SK-N-SH treated with all-trans-retinoic acid at 6 μM for 48 hours (cell line): ENCODE results near the gene PRSS3.

Experiments used
- BACH2 ChIP-seq: fragments of 250-450 bp; sonication (Bioruptor Pico); IDR thresholded peaks from 2 replicates; pipeline ENCODE4 v1.9.0; 2021; ENCODE audit warnings: mild to moderate bottlenecking, borderline replicate concordance
- CSDC2 ChIP-seq: fragments of 250-450 bp; sonication (Bioruptor Pico); IDR thresholded peaks from 2 replicates; pipeline ENCODE4 v1.5.0; 2020; ENCODE audit warnings: mild to moderate bottlenecking, moderate library complexity
- ESRRG ChIP-seq: fragments of 250-450 bp; sonication (Bioruptor Pico); IDR thresholded peaks from 2 replicates; pipeline ENCODE4 v1.6.1; 2021; ENCODE audit warnings: mild to moderate bottlenecking
- GLIS3 ChIP-seq: fragments of 250-450 bp; sonication (Bioruptor Pico); IDR thresholded peaks from 2 replicates; pipeline ENCODE4 v1.5.0; 2020; ENCODE audit warnings: mild to moderate bottlenecking, moderate library complexity
- OSR1 ChIP-seq: fragments of 250-450 bp; sonication (Bioruptor Pico); IDR thresholded peaks from 2 replicates; pipeline ENCODE4 v1.8.0; 2022; ENCODE audit warnings: moderate library complexity, mild to moderate bottlenecking, inconsistent platforms
- RARB ChIP-seq: fragments of 250-450 bp; sonication (Bioruptor Pico); IDR thresholded peaks from 2 replicates; pipeline ENCODE4 v1.8.0; 2021; ENCODE audit warnings: mild to moderate bottlenecking, moderate library complexity
- ZNF565 ChIP-seq: fragments of 450-650 bp; formaldehyde crosslinking; conservative IDR thresholded peaks from 2 replicates; pipeline ENCODE4 v1.5.0; 2020; ENCODE audit warnings: low read depth, mild to moderate bottlenecking, moderate library complexity
- TF ChIP-seq, protein P1 (sequence below): fragments of 250-450 bp; sonication (Bioruptor Pico); IDR thresholded peaks from 2 replicates; pipeline ENCODE4 v1.8.0; 2020; ENCODE audit warnings: mild to moderate bottlenecking, moderate library complexity, borderline replicate concordance
- TF ChIP-seq, protein P2 (sequence below): fragments of 250-450 bp; sonication (Bioruptor Pico); IDR thresholded peaks from 2 replicates; pipeline ENCODE4 v1.5.0; 2020; ENCODE audit warnings: mild to moderate bottlenecking, moderate library complexity

DNA sequence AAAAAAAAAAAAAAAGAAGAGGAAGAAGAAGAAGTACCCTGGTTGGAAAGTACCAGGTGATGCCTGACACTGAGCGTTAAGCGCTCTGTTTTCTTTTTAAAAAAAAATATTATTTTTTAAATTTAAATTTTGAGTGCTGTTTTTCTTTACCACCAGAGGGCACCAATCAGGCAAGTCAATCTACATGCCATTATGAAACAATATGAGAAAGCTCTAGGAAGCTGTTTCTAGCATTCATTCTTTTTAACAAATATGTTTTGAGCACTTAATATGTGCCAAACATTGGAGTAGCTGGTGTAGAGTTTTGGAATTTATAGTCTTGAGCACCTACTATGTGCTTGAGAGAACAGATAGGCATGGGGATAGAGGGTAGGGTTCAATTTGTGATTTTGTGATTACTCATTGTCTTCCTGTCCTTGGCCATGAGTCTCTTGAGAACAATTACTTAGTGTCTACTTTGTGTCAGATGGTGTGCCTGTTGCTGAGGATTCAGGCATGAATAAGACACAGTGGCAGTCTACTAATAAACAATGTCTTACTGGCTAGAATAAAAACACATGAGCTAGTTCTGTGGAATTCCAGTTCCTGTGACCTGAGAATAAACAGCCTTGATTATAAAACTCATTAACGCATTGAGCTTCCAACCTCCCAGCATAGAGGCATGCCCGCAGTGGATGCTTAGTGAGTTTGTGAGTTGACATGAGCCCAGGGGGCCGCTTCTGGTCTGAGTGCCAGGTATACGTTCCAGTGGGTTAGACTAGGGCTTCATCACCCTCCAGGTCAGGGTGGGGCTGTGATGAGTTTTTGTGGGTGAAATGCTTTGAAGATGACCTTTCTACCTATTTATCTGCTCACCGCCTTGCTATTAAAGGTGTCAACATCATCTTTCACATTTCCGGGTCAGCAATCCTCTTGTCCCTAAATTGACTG is 18.6 kb downstream of the PRSS3 start:
- TF ChIP-seq, protein P1, sequence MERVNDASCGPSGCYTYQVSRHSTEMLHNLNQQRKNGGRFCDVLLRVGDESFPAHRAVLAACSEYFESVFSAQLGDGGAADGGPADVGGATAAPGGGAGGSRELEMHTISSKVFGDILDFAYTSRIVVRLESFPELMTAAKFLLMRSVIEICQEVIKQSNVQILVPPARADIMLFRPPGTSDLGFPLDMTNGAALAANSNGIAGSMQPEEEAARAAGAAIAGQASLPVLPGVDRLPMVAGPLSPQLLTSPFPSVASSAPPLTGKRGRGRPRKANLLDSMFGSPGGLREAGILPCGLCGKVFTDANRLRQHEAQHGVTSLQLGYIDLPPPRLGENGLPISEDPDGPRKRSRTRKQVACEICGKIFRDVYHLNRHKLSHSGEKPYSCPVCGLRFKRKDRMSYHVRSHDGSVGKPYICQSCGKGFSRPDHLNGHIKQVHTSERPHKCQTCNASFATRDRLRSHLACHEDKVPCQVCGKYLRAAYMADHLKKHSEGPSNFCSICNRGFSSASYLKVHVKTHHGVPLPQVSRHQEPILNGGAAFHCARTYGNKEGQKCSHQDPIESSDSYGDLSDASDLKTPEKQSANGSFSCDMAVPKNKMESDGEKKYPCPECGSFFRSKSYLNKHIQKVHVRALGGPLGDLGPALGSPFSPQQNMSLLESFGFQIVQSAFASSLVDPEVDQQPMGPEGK (CRISPR knock-in tag): no peak
- TF ChIP-seq CSDC2 (no peak), RARB (CRISPR knock-in tag) (no peak), GLIS3 (CRISPR knock-in tag) (no peak), BACH2 (no peak), OSR1 (CRISPR knock-in tag) (no peak), ZNF565 (CRISPR knock-in tag) (no peak), ESRRG (CRISPR knock-in tag) (no peak)
- TF ChIP-seq, protein P2, sequence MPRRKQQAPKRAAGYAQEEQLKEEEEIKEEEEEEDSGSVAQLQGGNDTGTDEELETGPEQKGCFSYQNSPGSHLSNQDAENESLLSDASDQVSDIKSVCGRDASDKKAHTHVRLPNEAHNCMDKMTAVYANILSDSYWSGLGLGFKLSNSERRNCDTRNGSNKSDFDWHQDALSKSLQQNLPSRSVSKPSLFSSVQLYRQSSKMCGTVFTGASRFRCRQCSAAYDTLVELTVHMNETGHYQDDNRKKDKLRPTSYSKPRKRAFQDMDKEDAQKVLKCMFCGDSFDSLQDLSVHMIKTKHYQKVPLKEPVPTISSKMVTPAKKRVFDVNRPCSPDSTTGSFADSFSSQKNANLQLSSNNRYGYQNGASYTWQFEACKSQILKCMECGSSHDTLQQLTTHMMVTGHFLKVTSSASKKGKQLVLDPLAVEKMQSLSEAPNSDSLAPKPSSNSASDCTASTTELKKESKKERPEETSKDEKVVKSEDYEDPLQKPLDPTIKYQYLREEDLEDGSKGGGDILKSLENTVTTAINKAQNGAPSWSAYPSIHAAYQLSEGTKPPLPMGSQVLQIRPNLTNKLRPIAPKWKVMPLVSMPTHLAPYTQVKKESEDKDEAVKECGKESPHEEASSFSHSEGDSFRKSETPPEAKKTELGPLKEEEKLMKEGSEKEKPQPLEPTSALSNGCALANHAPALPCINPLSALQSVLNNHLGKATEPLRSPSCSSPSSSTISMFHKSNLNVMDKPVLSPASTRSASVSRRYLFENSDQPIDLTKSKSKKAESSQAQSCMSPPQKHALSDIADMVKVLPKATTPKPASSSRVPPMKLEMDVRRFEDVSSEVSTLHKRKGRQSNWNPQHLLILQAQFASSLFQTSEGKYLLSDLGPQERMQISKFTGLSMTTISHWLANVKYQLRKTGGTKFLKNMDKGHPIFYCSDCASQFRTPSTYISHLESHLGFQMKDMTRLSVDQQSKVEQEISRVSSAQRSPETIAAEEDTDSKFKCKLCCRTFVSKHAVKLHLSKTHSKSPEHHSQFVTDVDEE (CRISPR knock-in tag): no peak
